NCI-H2196 treated with DMSO at 0.1 percent for 48 hours (cell line): Measurements from ENCODE around the gene IMMP2L.
A peak's percentile ranks its signal among the peaks of the same experiment; 100 is the strongest.
"Not testable (repeated sequence)": the region's sequence is repeated elsewhere in the genome, so short reads cannot be mapped to it uniquely, and the experiment has no call there.

Experiments used
- DNase-seq: peaks from one replicate; lab custom pipeline; 2025; ENCODE audit not compliant: unreplicated experiment; lab: John Stamatoyannopoulos, UW

IMMP2L gene

DNA sequence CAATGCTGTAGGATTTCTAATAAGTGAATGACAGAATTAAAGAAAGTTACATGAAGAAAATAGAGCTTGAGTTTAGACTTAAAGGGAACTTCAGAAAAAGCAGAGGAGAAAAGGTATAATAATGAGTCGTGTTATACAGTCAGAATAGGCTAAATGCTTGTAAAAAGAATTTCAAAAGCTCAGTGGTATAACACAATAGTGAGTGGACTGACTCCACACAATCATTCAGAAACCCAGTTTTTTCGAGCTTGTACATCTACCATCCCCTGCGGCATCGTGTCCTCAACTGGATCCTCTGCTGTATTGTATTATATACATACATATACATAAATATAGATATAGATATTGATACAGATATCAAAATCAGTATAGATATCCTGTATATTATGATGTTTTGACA is 52.2 kb downstream of the IMMP2L start:
- DNase-seq: no peak

DNA sequence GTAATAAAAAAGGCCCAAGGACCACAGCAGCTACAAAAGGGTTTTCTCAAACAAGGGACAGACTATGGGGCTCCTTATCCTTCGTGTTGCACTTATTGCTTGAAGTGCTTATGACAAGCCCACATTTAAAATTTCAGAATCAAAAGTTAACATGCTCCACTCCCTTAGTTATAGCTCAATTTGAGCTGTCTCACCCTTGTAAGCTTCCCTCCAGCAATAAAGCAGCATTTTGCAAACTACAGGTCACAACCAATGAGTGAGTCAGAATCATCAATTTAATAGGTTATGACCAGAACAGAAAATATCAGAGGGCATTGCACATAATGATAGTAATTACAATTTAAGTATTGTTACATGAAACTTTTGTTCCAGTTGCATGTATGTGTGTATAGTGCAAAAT is 53.0 kb downstream of the IMMP2L start:
- no peak for DNase-seq

- no peak for DNase-seq
These were observed 53.9 kb downstream of the IMMP2L start for GRCh38 chr7:111508387-111508786.

GRCh38 chr7:111505422-111505821 is 56.9 kb downstream of the IMMP2L start:
- DNase-seq: not testable (repeated sequence)

- not testable (repeated sequence) for DNase-seq
These were observed 60.5 kb downstream of the IMMP2L start for GRCh38 chr7:111501799-111502198.

- DNase-seq: no peak
These were observed 63.3 kb downstream of the IMMP2L start for GRCh38 chr7:111499027-111499426.

DNA sequence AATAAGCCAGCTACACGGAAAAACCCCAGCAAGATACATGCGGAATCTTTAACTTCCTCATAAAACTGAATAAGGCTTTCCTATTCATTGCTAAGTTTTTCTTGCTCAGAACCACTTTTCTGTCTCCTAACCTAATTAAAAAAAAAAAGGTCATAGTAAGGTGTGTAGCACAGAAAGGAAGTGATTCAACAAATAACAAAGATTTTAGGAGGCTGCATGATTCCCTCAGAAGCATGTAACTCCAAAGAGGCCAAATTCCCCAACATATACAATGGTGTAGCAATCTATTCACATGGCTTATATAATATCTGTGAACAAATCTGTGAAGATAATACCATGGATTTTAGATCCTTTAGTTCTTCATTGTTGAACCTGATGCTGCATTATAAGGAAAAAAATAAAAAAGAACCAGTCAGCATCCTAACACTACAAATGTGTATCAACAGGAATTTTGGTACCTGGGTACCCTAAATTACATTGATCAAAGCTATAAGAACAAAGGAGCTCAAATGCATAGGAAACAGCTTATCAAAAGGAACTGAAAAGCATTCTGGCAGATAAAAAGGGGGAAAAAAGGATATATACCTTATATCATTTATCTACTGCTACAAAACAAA is 63.8 kb downstream of the IMMP2L start:
- no peak for DNase-seq

- DNase-seq: no peak
These were observed 67.0 kb downstream of the IMMP2L start for GRCh38 chr7:111495173-111495810.

- no peak for DNase-seq
These were observed 70.1 kb downstream of the IMMP2L start for GRCh38 chr7:111492234-111492633.

DNA sequence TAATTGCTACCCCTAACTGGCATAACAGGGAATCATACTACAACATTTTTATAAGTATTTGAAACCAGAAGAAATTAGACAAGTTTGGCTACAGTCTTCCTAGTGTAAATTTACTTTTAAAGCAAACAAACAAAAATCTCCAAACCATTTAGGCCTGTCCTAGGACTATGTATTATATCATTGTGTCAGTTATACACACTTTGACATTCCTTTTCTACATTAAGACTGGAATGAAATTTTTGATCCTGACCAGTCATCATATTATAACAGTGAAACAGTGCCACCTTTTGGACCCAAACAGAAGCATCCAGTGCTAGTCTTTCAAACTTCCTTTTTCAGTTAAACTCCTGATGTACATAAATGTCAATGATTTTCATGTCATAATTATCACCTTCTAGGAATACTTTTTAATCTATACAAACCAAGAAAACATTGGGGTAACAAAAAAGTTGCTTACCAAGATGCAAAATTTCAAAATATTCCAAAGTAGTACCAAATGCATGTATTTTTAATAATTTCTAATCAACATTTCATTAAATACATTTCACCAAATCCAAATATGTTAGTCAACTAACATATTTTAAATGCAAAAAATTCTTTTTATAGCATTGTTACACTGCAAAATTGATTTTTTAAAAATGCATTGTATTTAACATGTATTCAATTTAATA is 75.7 kb downstream of the IMMP2L start:
- peak; percentile 4 for DNase-seq

GRCh38 chr7:111485701-111486380 is 76.5 kb downstream of the IMMP2L start:
- no peak for DNase-seq

- DNase-seq: no peak
These were observed 79.2 kb downstream of the IMMP2L start for GRCh38 chr7:111483078-111483477.

DNA sequence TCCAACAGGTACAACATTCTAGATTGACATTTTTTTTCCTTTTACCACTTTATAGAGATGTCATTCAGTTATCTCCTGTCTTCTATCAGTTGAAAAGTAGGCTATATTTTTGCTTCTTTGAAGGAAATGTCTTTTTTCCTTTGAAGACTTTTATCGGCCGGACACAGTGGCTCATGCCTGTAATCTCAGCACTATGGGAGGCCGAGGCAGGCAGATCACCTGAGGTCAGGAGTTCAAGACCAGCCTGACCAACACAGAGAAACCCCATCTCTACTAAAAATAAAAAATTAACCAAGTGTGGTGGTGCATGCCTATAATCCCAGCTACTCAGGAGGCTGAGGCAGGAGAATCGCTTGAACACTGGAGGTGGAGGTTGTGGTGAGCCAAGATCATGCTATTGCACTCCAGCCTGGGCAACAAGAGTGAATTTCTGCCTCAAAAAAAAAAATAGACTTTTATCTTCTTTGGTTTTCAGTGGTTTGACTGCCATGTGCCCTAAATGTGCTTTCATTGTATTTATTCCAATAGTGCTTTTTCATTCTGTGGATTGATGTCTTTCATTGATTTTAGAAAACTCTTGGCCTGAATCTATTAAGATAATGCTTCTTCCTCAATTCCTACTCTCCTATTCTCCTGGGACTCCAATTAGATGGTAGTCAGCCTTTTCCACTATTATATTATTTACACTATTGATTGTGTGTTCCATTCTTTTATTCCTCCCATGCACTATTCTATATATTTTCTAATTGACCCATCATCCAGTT is 84.6 kb downstream of the IMMP2L start:
- no peak for DNase-seq

GRCh38 chr7:111476586-111477293 is 85.6 kb downstream of the IMMP2L start:
- DNase-seq: no peak

DNA sequence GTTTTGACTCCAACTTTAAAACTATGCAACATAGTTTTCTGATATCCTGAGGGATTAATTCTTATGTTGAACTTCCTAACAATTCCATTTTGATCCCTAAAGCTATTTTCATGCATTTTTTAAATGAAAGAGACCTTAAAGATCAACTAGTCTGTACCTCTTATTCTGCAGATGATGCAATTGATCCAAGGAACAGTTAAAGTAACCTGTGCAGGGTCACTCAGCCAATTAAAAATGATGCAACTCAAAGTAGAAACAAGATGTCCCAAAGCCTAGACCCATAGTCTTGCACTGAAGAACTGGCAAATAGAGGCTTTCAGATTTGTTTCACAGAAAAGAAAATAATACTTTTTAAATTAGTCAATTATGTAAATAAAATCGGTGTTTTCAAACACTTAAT is 86.3 kb downstream of the IMMP2L start:
- DNase-seq: no peak

DNA sequence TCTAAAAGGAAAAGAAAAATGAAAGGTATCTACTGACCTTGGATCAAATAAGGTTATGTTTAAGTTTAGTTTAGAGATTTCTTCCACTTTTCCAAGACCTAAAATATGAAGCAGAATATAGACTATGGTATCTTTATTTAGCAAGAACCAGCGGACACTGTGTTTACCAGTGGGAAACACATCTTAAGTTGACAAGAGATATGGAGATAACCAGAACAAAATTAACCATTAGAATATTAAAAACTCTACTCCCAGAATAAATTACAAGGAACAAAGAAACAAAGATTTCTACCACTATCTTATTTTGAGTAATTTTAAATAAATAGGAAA is 86.9 kb downstream of the IMMP2L start:
- DNase-seq: no peak

- no peak for DNase-seq
These were observed 87.4 kb downstream of the IMMP2L start for GRCh38 chr7:111474723-111475418.

- DNase-seq: no peak
These were observed 88.7 kb downstream of the IMMP2L start for GRCh38 chr7:111473449-111474198.

GRCh38 chr7:111470998-111471397 is 91.3 kb downstream of the IMMP2L start:
- no peak for DNase-seq
